Lung (tissue), 12 donors: ENCODE results near the gene NDUFA3. TPM values are rescaled to one million over a fixed set of nuclear protein-coding genes. Genes with fewer than 3 reads are reported as not detected.

ENCODE experiments used
- ATAC-seq: fragments of 200-7000 bp; cut with Tn5 transposase; one replicate; pipeline ENCODE4 v1.9.1; 2020; ENCODE audit warnings: moderate number of reproducible peaks; ENCODE audit not compliant: insufficient read depth, low FRiP score
- DNase-seq, 3 donors: peaks; one replicate each; pipeline ENCODE4 v3.0.0-alpha.2; 2013 to 2017
- H3K27ac ChIP-seq, 2 donors: one replicate each; pipeline ENCODE4 v1.5.1; 2013; ENCODE audit warnings: mild to moderate bottlenecking in 2 of 2, moderate library complexity in 2 of 2, control low read depth in 1 of 2, inconsistent platforms in 1 of 2, low read depth in 1 of 2, low read length in 1 of 2
- H3K27me3 ChIP-seq, 3 donors: one replicate each; pipeline ENCODE4 v1.5.1; 2013; ENCODE audit warnings: low read length in 2 of 3; ENCODE audit not compliant: control insufficient read depth in 3 of 3, insufficient read depth in 3 of 3
- H3K36me3 ChIP-seq, 4 donors: one replicate each; pipeline ENCODE4 v1.5.1; 2013; ENCODE audit warnings: low read length in 4 of 4, mild to moderate bottlenecking in 1 of 4, moderate library complexity in 1 of 4; ENCODE audit not compliant: control insufficient read depth in 4 of 4, insufficient read depth in 4 of 4
- H3K4me1 ChIP-seq, 5 donors: one replicate each; pipeline ENCODE4 v1.5.1; 2013; ENCODE audit warnings: low read length in 5 of 5, mild to moderate bottlenecking in 2 of 5, moderate library complexity in 1 of 5; ENCODE audit not compliant: control insufficient read depth in 5 of 5, insufficient read depth in 5 of 5
- H3K4me3 ChIP-seq: one replicate; pipeline ENCODE4 v1.5.1; 2013; ENCODE audit warnings: mild to moderate bottlenecking, control low read depth, moderate library complexity
- H3K9ac ChIP-seq, 2 donors: one replicate each; pipeline ENCODE4 v1.5.1; 2013; ENCODE audit warnings: low read length in 2 of 2, control low read depth in 1 of 2; ENCODE audit not compliant: insufficient read depth in 1 of 2
- H3K9me3 ChIP-seq, 4 donors: one replicate each; pipeline ENCODE4 v1.5.1; 2013; ENCODE audit warnings: low read length in 3 of 4, mild to moderate bottlenecking in 1 of 4, moderate library complexity in 1 of 4; ENCODE audit not compliant: control insufficient read depth in 4 of 4, insufficient read depth in 3 of 4
- CTCF ChIP-seq: IDR thresholded peaks from 2 replicates; pipeline ENCODE4 v1.5.1; 2012; ENCODE audit warnings: mild to moderate bottlenecking; ENCODE audit errors: control extremely low read depth, extremely low read depth
- WGBS, 2 donors: extraction: QIAGEN DNeasy Blood & Tissue Kit; methylation state at CpG; one replicate each; pipeline ENCODE4 v1.1.7; 2013; 5-methylcytosine and 5-hydroxymethylcytosine counted together
- polyA plus RNA-seq, 2 donors: library from polyadenylated mRNA; stranded (reverse); fragments of 200-250 nt; gene quantifications; one replicate each; pipeline ENCODE4 v1.2.1, GENCODE V29; 2013
- total RNA-seq, 2 donors: library from RNA; depleted of rRNA in 1 of 2; stranded (reverse); fragments of >200 nt in 1 of 2; gene quantifications; one replicate each; pipeline ENCODE4 v1.2.1, GENCODE V29; 2014 to 2021
- donor health status: control.
- donor health status: control.
- donor health status: Bipolar disorder and iron deficiency.
- donor health status: healthy.
- donor health status: DM: yes; HTN: yes; CAD: no.

Gene NDUFA3
- total and polyA plus RNA-seq, 4 donors, result 12.8 to 548 (median 116) TPM

- Histone ChIP-seq H3K27ac (no peak overlapping the region), H3K9ac (no peak overlapping the region), H3K4me3 (no peak overlapping the region), H3K36me3 (no peaks in the 10 kb centered on the region), H3K27me3 (no peaks in the 10 kb centered on the region), H3K9me3 (peaks cover 0 to 11% (median 0%) of the 10 kb centered on the region in 4 donors), H3K4me1 (no peaks in the 10 kb centered on the region)
- no peak for ATAC-seq
- no peak for TF ChIP-seq CTCF
- DNase-seq, result no peak
- 69 to 84% methylated on average over 5 of the region's 5 CpGs for WGBS, 2 donors
Measured at GRCh38 chr19:54069470-54069869, 33.2 kb upstream of the NDUFA3 start.

- no peaks in the 10 kb centered on the region for H3K36me3 ChIP-seq
- ATAC-seq (no peak), DNase-seq (no peak)
- H3K4me1 ChIP-seq, result no peaks in the 10 kb centered on the region
- TF ChIP-seq CTCF, result no peak
- no peak overlapping the region for H3K9ac ChIP-seq
- no peak overlapping the region for H3K27ac ChIP-seq
- WGBS, 2 donors, result 90 to 93% methylated on average over 10 of the region's 10 CpGs
- peaks cover 0 to 12% (median 0%) of the 10 kb centered on the region in 4 donors for H3K9me3 ChIP-seq
- no peaks in the 10 kb centered on the region for H3K27me3 ChIP-seq
- H3K4me3 ChIP-seq, result no peak overlapping the region
Measured at GRCh38 chr19:54073829-54074228, 28.8 kb upstream of the NDUFA3 start.

GRCh38 chr19:54074851-54075250 is 27.8 kb upstream of the NDUFA3 start:
- H3K4me3 ChIP-seq, result no peak overlapping the region
- DNase-seq, result no peak
- H3K4me1 ChIP-seq, result no peaks in the 10 kb centered on the region
- H3K9ac ChIP-seq, result no peak overlapping the region
- 65 to 81% methylated on average over 9 of the region's 9 CpGs for WGBS, 2 donors
- no peaks in the 10 kb centered on the region for H3K36me3 ChIP-seq
- H3K27me3 ChIP-seq, result no peaks in the 10 kb centered on the region
- no peak overlapping the region for H3K27ac ChIP-seq
- peaks cover 0 to 11% (median 0%) of the 10 kb centered on the region in 4 donors for H3K9me3 ChIP-seq
- no peak for TF ChIP-seq CTCF
- no peak for ATAC-seq

DNA sequence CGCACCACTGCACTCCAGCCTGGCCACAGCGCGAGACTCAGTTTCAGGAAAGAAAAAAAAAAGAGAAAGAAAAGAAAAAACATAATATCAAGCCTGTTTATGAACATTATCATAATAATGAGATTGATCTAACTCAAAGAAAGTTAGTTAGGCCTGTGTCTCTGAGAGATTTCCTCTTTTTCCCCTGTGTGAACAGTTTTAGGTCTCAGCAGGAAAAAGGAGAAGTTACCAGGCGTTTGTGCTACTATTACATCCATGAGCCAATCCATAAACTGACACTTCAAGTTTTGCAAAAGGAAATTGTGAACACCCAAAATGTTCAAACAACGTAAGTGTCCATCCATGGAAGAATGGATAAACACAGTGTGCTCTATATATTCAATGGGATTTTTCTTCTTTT is 25.3 kb upstream of the NDUFA3 start:
- Histone ChIP-seq H3K9ac (no peak overlapping the region), H3K4me3 (no peak overlapping the region), H3K36me3 (no peaks in the 10 kb centered on the region), H3K27ac (no peak overlapping the region), H3K4me1 (no peaks in the 10 kb centered on the region), H3K27me3 (no peaks in the 10 kb centered on the region), H3K9me3 (peaks cover 0 to 18% (median 3%) of the 10 kb centered on the region in 4 donors)
- ATAC-seq, result no peak
- no peak for TF ChIP-seq CTCF
- no peak for DNase-seq
- 36 to 52% methylated on average over 5 of the region's 5 CpGs for WGBS, 2 donors
